GM12878 (cell line): ENCODE data around the gene ARL5A. TPM values are rescaled to one million over a fixed set of nuclear protein-coding genes. Genes with fewer than 3 reads are reported as not detected.

Experiments used
- ATAC-seq: fragments of 200-7000 bp; cut with Tn5 transposase; 3 replicates; pipeline ENCODE4 v1.9.1; 2020; ENCODE audit warnings: mild to moderate bottlenecking, moderate library complexity
- BruUV-seq: library from RNA; stranded (reverse); fragments of 400-500 nt; replicated peaks from 2 replicates; lab custom pipeline; 2021; lab: Mats Ljungman, UMichigan
- CTCF ChIA-PET: fragments of 300-600 bp; sonication (Branson Sonifier 250); formaldehyde crosslinking; extraction: SDS; loops from one replicate; lab custom pipeline; 2021; ENCODE audit warnings: inconsistent platforms; lab: Yijun Ruan, JAX
- POLR2A ChIA-PET: fragments of 350-600 bp; formaldehyde crosslinking; extraction: SDS; loops from one replicate; lab custom pipeline; 2021; ENCODE audit warnings: inconsistent platforms; lab: Charles Lee
- RAD21 ChIA-PET: fragments of 300-600 bp; sonication (Branson Sonifier 250); formaldehyde crosslinking; loops from one replicate; lab custom pipeline; 2023; ENCODE audit warnings: antibody characterized with exemption; ENCODE audit not compliant: unreplicated experiment; lab: Charles Lee
- SMC1A ChIA-PET: fragments of 300-600 bp; sonication (Branson Sonifier 250); formaldehyde crosslinking; loops from one replicate; lab custom pipeline; 2023; ENCODE audit not compliant: unreplicated experiment, uncharacterized antibody; lab: Charles Lee
- DNase-seq: peaks from one replicate; pipeline ENCODE4 v3.0.0-alpha.2; 2011; ENCODE audit warnings: low read depth, low spot score
- FAIRE-seq: peaks from 3 replicates; lab custom pipeline; 2011; peaks lifted over from hg19 to GRCh38; lab: Jason Lieb, UNC
- H2AFZ ChIP-seq: 2 replicates; pipeline ENCODE4 v1.6.0; 2011; ENCODE audit warnings: low read depth, low read length, control low read depth; ENCODE audit not compliant: control insufficient read depth
- H3K27ac ChIP-seq: 2 replicates; pipeline ENCODE4 v1.5.1; 2011; ENCODE audit warnings: control low read depth; ENCODE audit not compliant: control insufficient read depth, insufficient read depth
- H3K27me3 ChIP-seq, 2 experiments: replicated peaks in 1 of 2; 2 replicates each; pipeline versions ENCODE4 v1.6.0 to v1.6.1; 2011; ENCODE audit warnings: low read length in 1 of 2; ENCODE audit not compliant: control insufficient read depth in 2 of 2, insufficient read depth in 2 of 2
- H3K36me3 ChIP-seq, 2 experiments: 2 replicates each; pipeline ENCODE4 v1.5.1; 2011; ENCODE audit warnings: low read length in 1 of 2; ENCODE audit not compliant: control insufficient read depth in 2 of 2, insufficient read depth in 2 of 2
- H3K4me1 ChIP-seq: 2 replicates; pipeline ENCODE4 v1.6.1; 2011; ENCODE audit warnings: mild to moderate bottlenecking, low read length, moderate library complexity, mixed read lengths; ENCODE audit not compliant: control insufficient read depth, insufficient read depth
- H3K4me2 ChIP-seq: 2 replicates; pipeline ENCODE4 v1.6.0; 2011; ENCODE audit warnings: control low read depth; ENCODE audit not compliant: control insufficient read depth, insufficient read depth
- H3K4me3 ChIP-seq: fragments of 200-600 bp; sonication (generic); 2 replicates; pipeline ENCODE4 v1.5.1; 2016
- H3K79me2 ChIP-seq: 2 replicates; pipeline ENCODE4 v1.6.0; 2011; ENCODE audit warnings: low read length; ENCODE audit not compliant: control insufficient read depth, insufficient read depth
- H3K9ac ChIP-seq: 2 replicates; pipeline ENCODE4 v1.8.0; 2011; ENCODE audit warnings: low read length, control low read depth, mixed read lengths; ENCODE audit not compliant: control insufficient read depth, insufficient read depth
- H3K9me3 ChIP-seq: replicated peaks from 3 replicates; pipeline ENCODE4 v1.5.1; 2011; ENCODE audit warnings: mild to moderate bottlenecking, low read length; ENCODE audit not compliant: control insufficient read depth, insufficient read depth
- H4K20me1 ChIP-seq: 2 replicates; pipeline ENCODE4 v1.6.0; 2011; ENCODE audit not compliant: control insufficient read depth, insufficient read depth
- BCL11A ChIP-seq: IDR thresholded peaks from 2 replicates; pipeline ENCODE4 v1.6.1; 2011; ENCODE audit warnings: low read depth, low read length
- CEBPB ChIP-seq, 2 experiments: fragments of 150-350 bp in 1 of 2; IDR thresholded peaks; 2 replicates each; pipeline ENCODE4 v1.6.1; 2012 to 2014; ENCODE audit warnings: low read depth in 2 of 2, low read length in 2 of 2, borderline replicate concordance in 1 of 2, inconsistent platforms in 1 of 2
- CHD4 ChIP-seq: fragments of 200-600 bp; sonication (generic); IDR thresholded peaks from 2 replicates; pipeline ENCODE4 v1.6.1; 2016; ENCODE audit warnings: mild to moderate bottlenecking
- ETV6 ChIP-seq, 2 experiments: fragments of 450-650 bp in 1 of 2; IDR thresholded peaks in 1 of 2; conservative IDR thresholded peaks in 1 of 2; 2 replicates each; pipeline ENCODE4 v1.6.1; 2014; ENCODE audit warnings: antibody characterized with exemption in 1 of 2, borderline replicate concordance in 1 of 2, low read depth in 1 of 2, mild to moderate bottlenecking in 1 of 2, moderate library complexity in 1 of 2
- FOS ChIP-seq: IDR thresholded peaks from 3 replicates; pipeline ENCODE4 v1.6.1; 2011; ENCODE audit warnings: borderline replicate concordance; ENCODE audit not compliant: insufficient read length; ENCODE audit errors: extremely low read depth
- FOXM1 ChIP-seq: IDR thresholded peaks from 2 replicates; pipeline ENCODE4 v1.6.1; 2012; ENCODE audit warnings: low read depth, mild to moderate bottlenecking, inconsistent platforms, low read length, moderate library complexity
- MEF2A ChIP-seq: IDR thresholded peaks from 2 replicates; pipeline ENCODE4 v1.6.1; 2011; ENCODE audit warnings: low read depth, mild to moderate bottlenecking, low read length, moderate library complexity; ENCODE audit not compliant: insufficient read depth
- MEF2B ChIP-seq: fragments of 450-650 bp; IDR thresholded peaks from 2 replicates; pipeline ENCODE4 v1.6.1; 2018; ENCODE audit warnings: mild to moderate bottlenecking, moderate library complexity; ENCODE audit not compliant: partially characterized antibody, poor library complexity, severe bottlenecking
- MXI1 ChIP-seq: fragments of 150-350 bp; IDR thresholded peaks from 2 replicates; pipeline ENCODE4 v1.6.1; 2011; ENCODE audit warnings: low read depth, mild to moderate bottlenecking, inconsistent platforms, low read length, improper control_type of control experiment
- RB1 ChIP-seq: fragments of 450-650 bp; formaldehyde crosslinking; IDR thresholded peaks from 2 replicates; pipeline ENCODE4 v1.6.1; 2017; ENCODE audit warnings: mild to moderate bottlenecking, borderline replicate concordance
- SRF ChIP-seq, 2 experiments: IDR thresholded peaks; 2 replicates each; pipeline ENCODE4 v1.6.1; 2011; ENCODE audit warnings: low read depth in 2 of 2, low read length in 2 of 2, mild to moderate bottlenecking in 1 of 2, moderate library complexity in 1 of 2
- ZZZ3 ChIP-seq: IDR thresholded peaks from 2 replicates; pipeline ENCODE4 v1.6.1; 2011; ENCODE audit warnings: low read depth; ENCODE audit not compliant: control insufficient read depth, insufficient read length
- WGBS: methylation state at CpG from one replicate; pipeline ENCODE4 v1.1.6; 2016; ENCODE audit warnings: low lambda C conversion rate; ENCODE audit not compliant: insufficient replicate concordance, insufficient coverage; ENCODE audit errors: missing lambda C conversion rate; 5-methylcytosine and 5-hydroxymethylcytosine counted together
- in situ Hi-C: fragments of 300-500 bp; cut with MboI; formaldehyde crosslinking; loops from 9 replicates; pipeline ENCODE4 v1.14.3; 2018; ENCODE audit warnings: mixed read lengths
- intact Hi-C: fragments of 100-400 bp; cut with micrococcal nuclease; formaldehyde crosslinking; loops from one replicate; pipeline ENCODE4 v1.14.2; 2022; ENCODE audit not compliant: unreplicated experiment
- polyA plus RNA-seq, 11 experiments: library from polyadenylated mRNA; depleted of rRNA in 4 of 11; unstranded in 6 of 11; stranded (reverse) in 5 of 11; fragments of >200 nt; fragmentation: Nextera tagmentation in 4 of 11; fragmentation: Illumina TruSeq in 1 of 11; extraction: Ambion mirVana in 4 of 11; extraction: Trizol in 1 of 11; gene quantifications; 1 replicate in 1 of 11; 2 replicates in 10 of 11; pipeline versions ENCODE4 v1.2.1 to v1.2.3, GENCODE V29; 2011 to 2016; ENCODE audit warnings: inconsistent platforms in 2 of 11, missing spikeins in 2 of 11, low read depth in 1 of 11
- total RNA-seq, 4 experiments: library from RNA; depleted of rRNA in 3 of 4; stranded (reverse); fragments of >200 nt in 3 of 4; fragmentation: Illumina TruSeq in 1 of 4; extraction: Trizol in 1 of 4; gene quantifications; 2 replicates each; pipeline versions ENCODE4 v1.2.1 to v1.2.3, GENCODE V29; 2013 to 2021
- TF ChIP-seq, protein P1 (sequence below): IDR thresholded peaks from 2 replicates; pipeline ENCODE4 v1.6.1; 2011; ENCODE audit warnings: mild to moderate bottlenecking, low read depth, low read length, moderate library complexity; ENCODE audit not compliant: insufficient replicate concordance

Gene ARL5A
- total and polyA plus RNA-seq, 10 of the 15 experiments (the other 5 are each of a cell fraction or from before 2014, with no cell fraction given): 9.4 to 52.9 (median 32.0) TPM

DNA sequence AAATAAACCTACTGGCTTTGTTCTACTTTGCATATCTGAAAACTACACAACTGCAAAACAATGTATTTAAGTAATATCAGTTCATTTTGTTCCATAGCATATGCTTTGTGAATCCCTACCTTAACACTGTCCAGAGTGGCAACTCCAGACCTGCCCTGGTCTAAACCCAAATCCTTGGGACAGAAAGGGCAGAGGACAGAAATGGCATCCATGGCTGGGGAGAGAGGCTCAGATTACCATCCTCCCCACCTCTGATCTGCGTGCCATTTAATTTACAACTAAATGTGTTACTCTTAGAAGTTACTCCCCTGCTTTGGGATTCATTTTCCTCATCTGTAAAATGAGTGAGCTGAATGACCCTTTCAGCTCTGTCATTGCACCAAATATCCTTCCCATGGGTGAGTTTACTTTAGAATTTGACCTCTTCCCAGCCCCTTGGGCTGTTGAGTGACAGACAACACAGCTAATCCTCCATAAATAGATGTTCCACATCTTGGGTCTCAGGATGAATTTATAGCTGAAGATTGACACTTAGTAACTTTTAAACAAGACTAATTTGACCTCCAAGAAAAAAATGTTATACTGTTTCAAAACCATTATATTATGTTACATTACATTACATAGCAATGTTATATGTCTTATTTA lies 73.8 kb downstream of the ARL5A start:
- 58% methylated on average over 1 of the region's 1 CpG for WGBS
- Histone ChIP-seq H3K4me1 (no peaks in the 10 kb centered on the region), H3K27me3 (no peaks in the 10 kb centered on the region), H3K9me3 (no peaks in the 10 kb centered on the region), H4K20me1 (no peaks in the 10 kb centered on the region), H3K9ac (no peak overlapping the region), H2AFZ (no peak overlapping the region), H3K27ac (no peak overlapping the region), H3K79me2 (no peaks in the 10 kb centered on the region), H3K4me2 (no peak overlapping the region), H3K36me3 (no peaks in the 10 kb centered on the region), H3K4me3 (no peak overlapping the region)
- BruUV-seq: no TSS peak
- FAIRE-seq (no peak), DNase-seq (no peak), ATAC-seq (no peak)
- POLR2A ChIA-PET: no interaction called here
- intact Hi-C loops (no loop called here), in situ Hi-C loops (no loop called here)
- TF ChIP-seq RB1 (no peak), CHD4 (no peak), MEF2A (no peak), BCL11A (no peak), MXI1 (no peak), FOXM1 (no peak), ZZZ3 (no peak), FOS (no peak), MEF2B (no peak), ETV6 (conservative IDR thresholded peaks at IDR 0.05 in 1 of 2, IDR thresholded peaks at IDR 0.05 in 1 of 2; ENCODE audit: borderline replicate concordance in 1 of 2, low read depth in 1 of 2) (no peak), SRF (IDR thresholded peaks at IDR 0.05; ENCODE audit: low read depth in 2 of 2, low read length in 2 of 2) (no peak), CEBPB (IDR thresholded peaks at IDR 0.05; ENCODE audit: borderline replicate concordance in 1 of 2, low read depth in 2 of 2, low read length in 2 of 2) (no peak)
- TF ChIP-seq, protein P1, sequence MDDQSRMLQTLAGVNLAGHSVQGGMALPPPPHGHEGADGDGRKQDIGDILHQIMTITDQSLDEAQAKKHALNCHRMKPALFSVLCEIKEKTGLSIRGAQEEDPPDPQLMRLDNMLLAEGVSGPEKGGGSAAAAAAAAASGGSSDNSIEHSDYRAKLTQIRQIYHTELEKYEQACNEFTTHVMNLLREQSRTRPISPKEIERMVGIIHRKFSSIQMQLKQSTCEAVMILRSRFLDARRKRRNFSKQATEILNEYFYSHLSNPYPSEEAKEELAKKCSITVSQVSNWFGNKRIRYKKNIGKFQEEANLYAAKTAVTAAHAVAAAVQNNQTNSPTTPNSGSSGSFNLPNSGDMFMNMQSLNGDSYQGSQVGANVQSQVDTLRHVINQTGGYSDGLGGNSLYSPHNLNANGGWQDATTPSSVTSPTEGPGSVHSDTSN: no peak
- SMC1A ChIA-PET: interaction anchor here (1.1 to 1.6 kb wide), 2 partner anchors 16 to 17 kb away, joined by 3 to 6 read pairs; no protein-coding TSS in a partner anchor
- CTCF ChIA-PET: no interaction called here
- RAD21 ChIA-PET: no interaction called here
